ENCODE results near the gene DCC.

DNA sequence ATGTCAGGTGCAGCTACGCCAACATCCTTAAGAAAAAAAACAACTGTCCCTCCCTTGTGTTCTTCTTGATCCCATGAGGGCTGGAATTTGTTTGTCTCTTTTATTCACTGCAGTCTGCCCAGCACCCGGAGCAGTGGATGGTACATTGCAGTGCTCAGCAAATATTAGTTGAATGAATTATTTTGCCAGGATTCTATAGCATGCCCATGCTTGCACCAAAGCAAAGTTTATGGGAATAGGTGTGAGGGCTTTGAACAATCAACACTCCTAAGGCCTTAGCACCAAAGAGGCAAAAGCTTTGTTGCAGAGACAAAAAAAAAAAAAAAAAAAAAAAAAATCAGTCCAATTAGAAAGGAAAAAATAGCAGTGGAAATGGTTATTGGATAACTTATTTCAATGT, 28.7 kb upstream of the DCC start:
- TF ChIP-seq CTCF (IDR thresholded peaks at IDR 0.05): no peak
- no peak for TF ChIP-seq POLR2A (IDR thresholded peaks at IDR 0.05)

Measured in testis (tissue), 2 donors.